ENCODE measurements around the gene AACS.

AACS gene

DNA sequence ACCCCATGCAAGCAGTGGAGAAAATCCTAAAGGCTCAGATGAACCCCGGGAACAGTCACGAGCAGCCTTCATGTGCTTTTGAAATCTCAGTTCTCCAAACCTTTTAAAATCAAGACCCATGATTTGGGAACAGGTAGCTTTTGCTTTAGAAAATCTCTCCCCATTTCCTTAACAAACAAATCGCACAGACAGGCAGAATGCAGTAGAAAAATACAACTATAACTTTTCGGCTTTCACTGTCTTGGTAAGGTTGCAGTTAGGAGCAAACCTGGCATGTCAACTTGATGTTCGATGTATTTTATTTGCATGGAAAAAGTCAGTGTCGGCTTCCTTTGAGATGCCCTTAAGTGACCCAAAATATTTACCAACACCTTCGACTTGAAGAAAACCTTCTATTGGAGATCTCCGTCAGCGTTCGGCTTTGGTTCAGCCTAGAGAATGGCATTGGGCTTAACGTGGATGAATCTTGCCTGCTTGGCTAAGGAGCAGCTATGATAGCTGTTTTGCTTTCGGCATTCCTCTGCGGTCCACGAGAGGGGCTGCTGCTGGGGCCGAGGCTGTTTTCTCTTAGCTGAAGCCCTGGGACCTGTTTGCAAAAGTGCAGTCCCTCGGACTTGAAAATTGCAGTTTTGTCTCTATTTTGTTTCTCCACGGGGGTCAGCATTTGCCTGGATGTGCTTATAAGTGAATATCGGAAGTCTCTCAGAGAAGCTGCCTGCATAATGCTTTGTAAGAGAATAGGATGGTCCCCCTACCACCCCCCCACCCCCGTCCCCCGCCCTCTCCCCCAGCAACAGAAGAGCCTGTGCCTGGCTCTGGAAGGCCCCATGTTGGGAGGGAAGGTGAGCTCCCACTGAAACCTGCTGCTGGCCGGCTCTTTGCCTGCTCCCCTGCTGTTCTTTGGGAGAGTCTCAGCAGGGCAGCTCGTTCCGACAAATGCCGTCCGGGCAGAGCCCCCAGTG, 122.8 kb downstream of the AACS start:
- H3K36me3 Mint-ChIP-seq (ENCODE audit: low read depth): no peaks in the 10 kb centered on the region

DNA sequence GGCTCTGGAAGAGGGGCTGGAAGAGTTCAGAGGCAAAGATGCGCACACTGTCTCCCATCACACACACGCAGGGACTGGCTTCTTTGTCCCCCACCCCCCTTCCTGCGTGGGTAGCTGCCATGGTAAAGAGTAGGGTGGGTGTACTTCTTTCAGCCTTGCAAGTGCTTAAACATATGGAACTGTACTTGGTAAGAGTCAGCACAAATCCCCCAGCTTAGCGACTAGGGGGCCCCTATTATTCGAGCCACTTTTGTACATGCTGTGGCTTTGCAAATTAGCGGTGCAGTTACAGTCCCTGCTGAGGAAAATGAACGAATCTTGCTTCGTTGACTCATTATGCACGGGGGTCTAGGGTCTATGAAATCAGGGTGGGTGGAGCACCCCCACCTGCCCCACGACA, 123.8 kb downstream of the AACS start:
- no peak for DNase-seq
- Mint-ChIP-seq H3K36me3 (ENCODE audit: low read depth) (no peaks in the 10 kb centered on the region), H3K9me3 (no peaks in the 10 kb centered on the region), H3K27ac (no peak overlapping the region), H3K27me3 (ENCODE audit: low read depth, poor library complexity) (peaks cover 82% of the 10 kb centered on the region), H3K4me3 (peak overlapping the region; percentile 78), H3K4me1 (peaks cover 39% of the 10 kb centered on the region)
- TF ChIP-seq CTCF (IDR thresholded peaks at IDR 0.05): no peak

More for the DNA sequence above, 122.8 kb downstream of the AACS start:
- H3K4me1 Mint-ChIP-seq: peaks cover 37% of the 10 kb centered on the region
- no peaks in the 10 kb centered on the region for H3K9me3 Mint-ChIP-seq
- no peak for TF ChIP-seq CTCF (IDR thresholded peaks at IDR 0.05)
- DNase-seq: peak; percentile 33
- peak overlapping the region; percentile 78 for H3K4me3 Mint-ChIP-seq
- H3K27ac Mint-ChIP-seq: no peak overlapping the region
- peaks cover 84% of the 10 kb centered on the region for H3K27me3 Mint-ChIP-seq (ENCODE audit: low read depth, poor library complexity)

DNA sequence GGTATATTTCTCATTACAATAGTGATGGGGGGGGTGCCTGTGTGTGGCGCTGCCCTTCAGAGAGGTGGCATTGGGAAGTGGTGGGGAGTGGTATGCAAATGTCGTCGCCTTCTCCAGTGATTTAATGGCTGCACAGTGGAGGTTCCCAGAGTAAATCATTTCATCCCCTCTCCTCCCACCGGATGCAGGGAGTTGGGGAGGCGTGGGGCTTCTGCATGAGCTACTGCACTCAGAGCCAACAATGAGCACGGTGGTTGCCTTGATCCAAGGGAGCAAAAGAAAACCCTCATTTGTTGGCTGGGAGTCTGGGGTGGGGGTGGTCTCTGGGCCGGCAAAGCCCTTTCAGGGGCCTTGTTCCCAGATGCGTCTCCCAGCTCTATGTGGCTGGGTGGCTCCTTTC, 124.3 kb downstream of the AACS start:
- no peaks in the 10 kb centered on the region for H3K9me3 Mint-ChIP-seq
- H3K4me3 Mint-ChIP-seq: peak overlapping the region; percentile 78
- TF ChIP-seq CTCF (IDR thresholded peaks at IDR 0.05): no peak
- H3K4me1 Mint-ChIP-seq: peaks cover 44% of the 10 kb centered on the region
- no peak overlapping the region for H3K27ac Mint-ChIP-seq
- DNase-seq: peak; percentile 43
- H3K27me3 Mint-ChIP-seq (ENCODE audit: low read depth, poor library complexity): peaks cover 80% of the 10 kb centered on the region
- H3K36me3 Mint-ChIP-seq (ENCODE audit: low read depth): no peaks in the 10 kb centered on the region

GRCh38 chr12:125191361-125192087, 126.3 kb downstream of the AACS start:
- Mint-ChIP-seq H3K4me1 (peaks cover 42% of the 10 kb centered on the region), H3K36me3 (ENCODE audit: low read depth) (no peaks in the 10 kb centered on the region), H3K4me3 (no peak overlapping the region), H3K27ac (no peak overlapping the region), H3K27me3 (ENCODE audit: low read depth, poor library complexity) (peaks cover 77% of the 10 kb centered on the region), H3K9me3 (no peaks in the 10 kb centered on the region)
- no peak for TF ChIP-seq CTCF (IDR thresholded peaks at IDR 0.05)
- DNase-seq: no peak

- no peak for TF ChIP-seq CTCF (IDR thresholded peaks at IDR 0.05)
- H3K36me3 Mint-ChIP-seq (ENCODE audit: low read depth): no peaks in the 10 kb centered on the region
- H3K27me3 Mint-ChIP-seq (ENCODE audit: low read depth, poor library complexity): peaks cover 67% of the 10 kb centered on the region
Observed at GRCh38 chr12:125192690-125193221, 127.5 kb downstream of the AACS start.

More at GRCh38 chr12:125192690-125193221, 127.5 kb downstream of the AACS start:
- H3K4me3 Mint-ChIP-seq: no peak overlapping the region
- no peak overlapping the region for H3K27ac Mint-ChIP-seq
- no peaks in the 10 kb centered on the region for H3K9me3 Mint-ChIP-seq
- peaks cover 38% of the 10 kb centered on the region for H3K4me1 Mint-ChIP-seq
- DNase-seq: no peak

Data from nephron progenitor cell (in vitro differentiated cells).